ENCODE measurements around the gene CDK5.

The CDK5 gene

DNA sequence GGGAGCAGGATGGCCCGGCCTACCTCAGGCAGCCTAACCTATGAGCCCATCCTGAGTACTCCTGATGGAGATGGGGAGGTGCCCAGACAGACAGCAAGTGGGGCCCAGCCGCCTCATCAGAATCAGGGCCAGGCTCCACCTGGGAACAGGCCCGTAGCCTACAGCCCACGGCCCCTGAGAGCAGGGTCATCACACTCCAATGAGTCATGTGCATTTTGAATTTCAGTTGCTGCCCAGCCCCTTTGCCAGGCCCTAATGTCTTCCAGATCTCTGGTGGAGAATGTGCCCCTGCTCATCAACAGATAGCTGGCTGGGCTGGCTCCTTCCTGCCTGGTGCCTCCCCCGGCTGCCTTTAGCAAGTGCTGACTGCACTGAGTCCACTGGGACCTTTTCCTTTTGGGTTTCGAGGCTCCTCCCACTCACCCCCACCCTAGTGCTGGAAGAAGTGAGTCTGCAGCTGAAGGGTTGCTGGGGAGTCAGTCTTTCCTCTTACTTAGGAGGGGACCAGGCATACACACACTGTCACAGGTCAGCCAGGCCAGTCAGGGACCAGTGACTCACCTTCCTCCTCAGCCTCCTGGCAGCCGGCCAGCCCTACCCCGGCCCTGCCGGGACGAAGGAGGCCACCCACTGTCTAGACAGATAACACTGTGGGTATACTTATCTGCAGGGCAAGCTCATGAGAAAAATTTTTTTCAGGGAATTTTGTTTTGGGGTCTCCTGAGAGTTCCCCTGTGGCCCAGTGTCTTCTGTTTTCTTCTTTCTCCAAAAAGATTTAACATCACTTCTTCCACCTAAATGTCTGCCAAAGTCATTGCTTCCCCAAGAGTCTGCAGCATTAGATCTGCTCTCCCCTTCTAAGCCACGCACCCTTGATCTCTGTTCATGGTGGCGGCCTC, 18.5 kb downstream of the CDK5 start:
- TF ChIP-seq, protein P1, sequence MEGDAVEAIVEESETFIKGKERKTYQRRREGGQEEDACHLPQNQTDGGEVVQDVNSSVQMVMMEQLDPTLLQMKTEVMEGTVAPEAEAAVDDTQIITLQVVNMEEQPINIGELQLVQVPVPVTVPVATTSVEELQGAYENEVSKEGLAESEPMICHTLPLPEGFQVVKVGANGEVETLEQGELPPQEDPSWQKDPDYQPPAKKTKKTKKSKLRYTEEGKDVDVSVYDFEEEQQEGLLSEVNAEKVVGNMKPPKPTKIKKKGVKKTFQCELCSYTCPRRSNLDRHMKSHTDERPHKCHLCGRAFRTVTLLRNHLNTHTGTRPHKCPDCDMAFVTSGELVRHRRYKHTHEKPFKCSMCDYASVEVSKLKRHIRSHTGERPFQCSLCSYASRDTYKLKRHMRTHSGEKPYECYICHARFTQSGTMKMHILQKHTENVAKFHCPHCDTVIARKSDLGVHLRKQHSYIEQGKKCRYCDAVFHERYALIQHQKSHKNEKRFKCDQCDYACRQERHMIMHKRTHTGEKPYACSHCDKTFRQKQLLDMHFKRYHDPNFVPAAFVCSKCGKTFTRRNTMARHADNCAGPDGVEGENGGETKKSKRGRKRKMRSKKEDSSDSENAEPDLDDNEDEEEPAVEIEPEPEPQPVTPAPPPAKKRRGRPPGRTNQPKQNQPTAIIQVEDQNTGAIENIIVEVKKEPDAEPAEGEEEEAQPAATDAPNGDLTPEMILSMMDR (IDR thresholded peaks at IDR 0.05), result no peak

DNA sequence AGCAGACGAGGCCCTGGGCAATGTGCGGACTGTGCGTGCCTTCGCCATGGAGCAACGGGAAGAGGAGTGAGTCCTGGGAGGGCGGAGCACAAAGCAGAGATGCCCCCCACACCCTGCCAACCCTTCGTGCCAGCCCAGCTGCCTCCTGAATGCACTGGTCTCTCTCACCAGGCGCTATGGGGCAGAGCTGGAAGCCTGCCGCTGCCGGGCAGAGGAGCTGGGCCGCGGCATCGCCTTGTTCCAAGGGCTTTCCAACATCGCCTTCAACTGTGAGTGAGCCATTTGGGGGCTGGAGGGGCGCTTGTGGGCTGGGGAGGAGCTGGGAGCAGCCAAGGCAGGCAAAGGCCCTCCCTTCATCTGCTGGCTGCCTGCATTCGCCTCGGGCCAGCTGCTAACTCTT, 21.8 kb downstream of the CDK5 start:
- TF ChIP-seq, protein P1 (IDR thresholded peaks at IDR 0.05), result no peak

DNA sequence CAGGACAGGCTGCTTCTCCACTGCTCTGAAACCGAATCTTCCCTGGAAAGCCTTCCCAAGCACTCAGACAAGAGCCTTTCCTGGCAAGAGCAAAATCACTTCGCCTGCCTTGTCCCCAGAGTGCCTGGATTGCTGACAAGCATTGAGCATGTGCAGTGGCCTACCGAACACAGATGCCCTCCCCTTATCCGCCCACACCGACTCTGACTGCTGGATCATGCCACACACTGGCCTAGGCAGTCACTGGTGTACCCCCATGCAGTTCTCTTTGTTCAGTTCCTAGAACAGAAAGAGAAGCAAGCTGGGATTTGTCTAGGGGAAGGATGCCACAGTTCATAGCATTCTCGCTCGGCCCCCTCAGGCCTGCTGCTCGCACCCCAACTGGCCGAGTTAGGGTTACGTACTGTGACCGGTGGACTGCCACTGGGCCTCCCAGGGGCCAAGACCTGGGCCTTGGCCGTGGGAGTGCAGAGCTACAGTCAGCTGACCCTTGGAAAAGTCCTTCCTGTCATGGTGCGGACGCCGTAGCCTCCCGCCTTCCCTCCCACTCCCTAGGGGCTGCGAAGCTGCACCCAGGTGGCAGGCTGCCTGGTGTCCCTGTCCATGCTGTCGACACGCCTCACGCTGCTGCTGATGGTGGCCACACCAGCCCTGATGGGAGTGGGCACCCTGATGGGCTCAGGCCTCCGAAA, 22.5 kb downstream of the CDK5 start:
- TF ChIP-seq, protein P1 (IDR thresholded peaks at IDR 0.05), result no peak

DNA sequence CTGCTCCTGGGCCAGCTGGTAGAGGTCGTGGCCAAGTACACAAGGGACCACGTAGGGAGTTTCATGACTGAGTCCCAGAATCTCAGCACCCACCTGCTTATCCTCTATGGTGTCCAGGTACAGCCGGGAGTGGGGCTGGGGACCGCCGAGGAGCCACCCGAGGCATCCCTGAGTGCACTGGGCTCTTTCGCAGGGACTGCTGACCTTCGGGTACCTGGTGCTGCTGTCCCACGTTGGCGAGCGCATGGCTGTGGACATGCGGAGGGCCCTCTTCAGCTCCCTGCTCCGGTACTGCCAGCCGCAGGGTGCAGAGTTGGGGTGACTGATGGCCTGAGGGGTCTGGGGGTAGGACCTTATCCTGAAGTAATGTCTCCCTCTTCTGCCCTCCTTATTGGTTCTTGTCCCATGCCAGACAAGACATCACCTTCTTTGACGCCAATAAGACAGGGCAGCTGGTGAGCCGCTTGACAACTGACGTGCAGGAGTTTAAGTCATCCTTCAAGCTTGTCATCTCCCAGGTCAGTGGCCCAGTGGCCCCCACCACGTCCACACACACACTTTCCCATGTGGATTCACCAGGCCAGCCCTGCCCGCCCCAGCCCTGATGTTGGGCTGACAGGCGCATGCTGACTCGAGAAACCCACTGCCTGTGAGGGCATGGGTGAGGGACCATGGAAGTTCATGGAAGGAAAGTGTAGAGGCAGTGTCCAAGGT, 23.2 kb downstream of the CDK5 start:
- TF ChIP-seq, protein P1 (IDR thresholded peaks at IDR 0.05), result no peak

DNA sequence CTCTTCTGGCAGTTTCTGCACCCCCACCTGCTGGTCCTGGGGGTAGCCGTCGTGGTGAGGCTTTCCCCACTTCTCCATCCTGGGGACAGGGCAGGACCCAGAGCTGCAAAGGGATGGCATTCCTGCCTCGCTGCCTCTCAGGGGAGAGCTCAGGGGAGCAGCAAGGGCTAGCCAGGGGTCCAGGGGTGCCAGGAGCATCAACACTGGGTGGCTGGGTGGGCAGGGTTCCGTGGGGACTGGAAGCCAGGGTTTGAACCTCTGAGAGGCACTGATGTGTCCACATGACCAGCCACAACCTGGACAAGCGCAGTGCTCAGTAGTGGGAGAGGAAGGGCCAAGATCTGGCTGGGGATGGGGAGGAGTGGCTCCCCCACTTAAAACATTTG, 23.8 kb downstream of the CDK5 start:
- TF ChIP-seq, protein P1 (IDR thresholded peaks at IDR 0.05), result no peak

DNA sequence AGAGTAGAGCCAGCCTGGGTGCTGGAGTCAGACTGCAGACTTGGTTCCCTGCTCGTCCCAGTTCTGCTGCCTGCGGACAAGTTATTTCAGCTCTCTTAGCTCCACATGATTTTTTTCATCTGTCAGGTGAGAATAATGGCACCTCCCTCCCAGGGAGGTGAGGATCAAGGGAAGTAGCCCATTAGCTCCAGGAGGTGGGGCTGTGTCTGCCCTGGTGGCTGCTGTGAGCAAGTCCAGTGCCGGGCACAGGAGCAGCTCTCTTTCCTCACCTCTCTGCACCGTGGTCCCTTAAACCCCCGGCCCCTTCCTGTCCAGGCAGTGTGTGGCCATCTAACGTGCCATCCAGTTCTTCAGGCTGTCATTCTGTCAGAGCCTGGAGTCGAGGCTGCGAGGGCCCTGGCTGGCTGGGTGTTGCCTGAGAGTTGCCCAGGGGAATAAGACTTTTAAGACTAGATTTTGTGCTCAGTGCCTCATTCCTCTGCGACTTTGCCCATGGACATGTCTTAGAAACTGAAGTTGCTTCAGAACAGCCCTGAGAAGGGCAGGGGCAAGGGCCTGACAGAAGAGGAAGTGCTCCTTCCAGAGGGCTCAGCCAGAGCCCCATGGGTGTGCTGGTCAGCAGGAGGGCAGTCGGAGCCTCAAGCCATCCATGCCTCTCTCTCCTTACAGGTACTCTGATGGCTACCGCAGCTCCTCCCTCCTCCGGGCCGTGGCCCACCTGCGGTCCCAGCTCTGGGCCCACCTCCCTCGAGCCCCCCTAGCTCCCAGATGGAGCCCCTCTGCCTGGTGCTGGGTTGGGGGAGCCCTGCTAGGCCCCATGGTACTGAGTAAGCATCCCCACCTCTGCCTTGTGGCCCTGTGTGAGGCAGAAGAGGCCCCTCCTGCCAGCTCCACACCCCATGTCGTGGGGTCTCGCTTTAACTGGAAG, 24.5 kb downstream of the CDK5 start:
- TF ChIP-seq, protein P1 (IDR thresholded peaks at IDR 0.05), result no peak

Data from LNCAP (cell line).